ENCODE measurements around the gene ZNF785. TPM values are rescaled to one million over a fixed set of nuclear protein-coding genes. Genes with fewer than 3 reads are reported as not detected.

The ZNF785 gene
- total and polyA plus RNA-seq, 2 donors (not counting 3 experiments of a cell fraction or from before 2014, with no cell fraction given) = 7.8 to 21.9 TPM

DNA sequence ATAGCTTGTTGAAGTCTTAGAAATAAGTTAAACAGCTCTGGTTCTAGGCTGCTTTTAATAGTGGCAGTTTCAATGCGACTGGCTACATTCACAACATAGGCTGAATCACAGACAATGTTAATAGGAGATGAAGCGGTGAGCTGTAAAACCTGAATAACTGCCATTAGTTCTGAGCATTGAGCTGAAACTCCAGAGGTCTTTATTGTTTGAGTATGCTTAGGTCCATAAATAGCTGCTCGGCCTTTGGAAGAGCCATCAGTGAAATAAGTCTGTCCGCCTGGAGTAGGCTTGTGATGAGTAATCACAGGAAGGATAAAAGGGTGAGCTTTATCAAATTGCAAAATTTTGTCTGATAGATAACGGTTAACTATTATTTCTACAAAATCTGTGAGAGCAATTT, 34.1 kb upstream of the ZNF785 start:
- Histone ChIP-seq H3K9ac (replicated peaks; ENCODE audit: extremely low read depth, insufficient read depth, low read length) (no peak overlapping the region), H3K4me2 (ENCODE audit: insufficient read depth, low read length) (no peak overlapping the region), H3K9me1 (replicated peaks; ENCODE audit: control insufficient read depth, extremely low read depth, insufficient read depth, low read length) (no peaks in the 10 kb centered on the region), H3K4me1 (ENCODE audit: control insufficient read depth, extremely low read depth, insufficient read depth, low read length) (no peaks in the 10 kb centered on the region), H3K36me3 (ENCODE audit: control insufficient read depth in 2 of 2, extremely low read depth in 1 of 2, insufficient read depth in 2 of 2, low read length in 2 of 2) (no peaks in the 10 kb centered on the region), H3K27me3 (ENCODE audit: control insufficient read depth in 2 of 2, insufficient read depth in 2 of 2, low read length in 2 of 2) (peaks cover 12 to 14% of the 10 kb centered on the region in 2 experiments), H3K4me3 (replicated peaks in 1 of 3; ENCODE audit: insufficient read depth in 1 of 3, low read depth in 1 of 3, low read length in 3 of 3) (no peak overlapping the region), H3K9me3 (replicated peaks; ENCODE audit: control insufficient read depth, insufficient read depth, low read length) (no peaks in the 10 kb centered on the region), H2AFZ (ENCODE audit: low read depth, low read length) (no peak overlapping the region), H3K27ac (ENCODE audit: insufficient read depth, low read depth, low read length) (no peak overlapping the region), H3K79me2 (ENCODE audit: control insufficient read depth, insufficient read depth, low read length) (no peaks in the 10 kb centered on the region), H4K20me1 (replicated peaks; ENCODE audit: control insufficient read depth, extremely low read depth, insufficient read depth, low read length) (no peaks in the 10 kb centered on the region)
- intact Hi-C loops (cut with micrococcal nuclease) = no loop called here
- BruUV-seq (replicated peaks) = no TSS peak
- dilution Hi-C loops (cut with MboI; ENCODE audit: extremely low pct_ligation_motif_present, low sequenced_read_pairs) = no loop called here
- no peak for DNase-seq (ENCODE audit: low read depth, low spot score)
- ChIA-PET POLR2A (no interaction called here), CTCF (interaction anchor here (1.1 to 1.8 kb wide), 5 partner anchors 9 to 31 kb away, joined by 3 to 6 read pairs (median 3); partner anchors contain the start of genes PRR14 and ZNF689)
- no peak for FAIRE-seq
- no peak for TF ChIP-seq EZH2 (IDR thresholded peaks at IDR 0.05; ENCODE audit: borderline replicate concordance, low read depth, low read length, severe bottlenecking)
- no peak for TF ChIP-seq MYC (IDR thresholded peaks at IDR 0.05; ENCODE audit: low read depth, low read length)
- TF ChIP-seq, protein P1, sequence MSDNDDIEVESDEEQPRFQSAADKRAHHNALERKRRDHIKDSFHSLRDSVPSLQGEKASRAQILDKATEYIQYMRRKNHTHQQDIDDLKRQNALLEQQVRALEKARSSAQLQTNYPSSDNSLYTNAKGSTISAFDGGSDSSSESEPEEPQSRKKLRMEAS (IDR thresholded peaks at IDR 0.05; ENCODE audit: insufficient read depth, insufficient read length) = no peak
- no peak for TF ChIP-seq CTCF (IDR thresholded peaks at IDR 0.05; ENCODE audit: extremely low read depth in 1 of 2, insufficient read depth in 1 of 2, low read depth in 1 of 2, low read length in 2 of 2)
- no peak for TF ChIP-seq FOS (IDR thresholded peaks at IDR 0.05; ENCODE audit: borderline replicate concordance, insufficient read depth, low read length)
- TF ChIP-seq JUN (IDR thresholded peaks at IDR 0.05; ENCODE audit: borderline replicate concordance, insufficient read depth, insufficient read length, low read depth) = no peak
- no peak for TF ChIP-seq POLR2AphosphoS5 (IDR thresholded peaks at IDR 0.05; ENCODE audit: insufficient read depth, low read depth, low read length)
- TF ChIP-seq GATA2 (IDR thresholded peaks at IDR 0.05; ENCODE audit: insufficient read depth, insufficient read length, low read depth, low read length) = no peak
- TF ChIP-seq POLR2A (IDR thresholded peaks at IDR 0.05; ENCODE audit: low read depth, low read length) = no peak
